Choroid plexus epithelial cell (primary cell): Measurements from ENCODE around the gene DUS2.

Source experiments
- DNase-seq: peaks from one replicate; pipeline ENCODE4 v3.0.0-alpha.2; 2010; ENCODE audit warnings: low read depth
- H3K4me3 ChIP-seq: 2 replicates; pipeline ENCODE4 v1.5.1; 2011; ENCODE audit warnings: low read depth, mild to moderate bottlenecking, control low read depth, low read length, moderate library complexity
- TF ChIP-seq, protein P1 (sequence below): conservative IDR thresholded peaks from 2 replicates; pipeline ENCODE4 v1.5.1; 2011; ENCODE audit warnings: low read depth, mild to moderate bottlenecking, control low read depth, inconsistent platforms, low read length, moderate library complexity

Gene DUS2

DNA sequence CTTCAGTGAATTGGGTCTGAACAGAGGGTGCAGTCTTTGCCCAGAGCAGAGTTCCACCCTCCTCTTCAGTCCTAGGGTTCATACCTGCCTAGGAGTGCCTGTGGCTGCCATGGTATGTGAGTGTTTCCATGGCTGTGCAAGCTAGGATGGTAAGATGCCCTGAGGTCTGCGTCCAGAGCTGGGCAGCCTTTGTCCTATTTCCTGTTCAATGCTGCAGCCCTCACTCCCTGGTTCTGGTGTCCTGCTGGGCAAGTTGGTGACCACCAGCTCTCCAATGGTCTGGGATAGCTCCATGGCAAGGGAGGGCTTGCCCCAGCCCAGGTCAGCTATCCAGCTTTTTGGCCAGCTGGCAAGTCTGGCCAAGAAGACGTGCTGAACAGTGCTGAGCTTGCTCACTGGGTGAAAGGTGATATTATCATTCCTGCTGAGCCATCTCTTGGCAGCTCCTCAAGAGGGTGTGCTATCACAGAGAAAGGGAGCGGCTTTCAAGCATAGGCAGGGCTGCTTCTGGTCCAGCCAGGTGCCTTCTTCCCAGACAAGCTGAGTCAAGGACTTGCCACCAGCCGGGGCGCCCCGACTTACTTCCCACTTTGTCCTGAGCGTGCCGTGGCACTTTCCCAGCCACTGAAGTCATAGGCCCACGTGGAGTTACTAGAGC, 49.1 kb downstream of the DUS2 start:
- TF ChIP-seq, protein P1, sequence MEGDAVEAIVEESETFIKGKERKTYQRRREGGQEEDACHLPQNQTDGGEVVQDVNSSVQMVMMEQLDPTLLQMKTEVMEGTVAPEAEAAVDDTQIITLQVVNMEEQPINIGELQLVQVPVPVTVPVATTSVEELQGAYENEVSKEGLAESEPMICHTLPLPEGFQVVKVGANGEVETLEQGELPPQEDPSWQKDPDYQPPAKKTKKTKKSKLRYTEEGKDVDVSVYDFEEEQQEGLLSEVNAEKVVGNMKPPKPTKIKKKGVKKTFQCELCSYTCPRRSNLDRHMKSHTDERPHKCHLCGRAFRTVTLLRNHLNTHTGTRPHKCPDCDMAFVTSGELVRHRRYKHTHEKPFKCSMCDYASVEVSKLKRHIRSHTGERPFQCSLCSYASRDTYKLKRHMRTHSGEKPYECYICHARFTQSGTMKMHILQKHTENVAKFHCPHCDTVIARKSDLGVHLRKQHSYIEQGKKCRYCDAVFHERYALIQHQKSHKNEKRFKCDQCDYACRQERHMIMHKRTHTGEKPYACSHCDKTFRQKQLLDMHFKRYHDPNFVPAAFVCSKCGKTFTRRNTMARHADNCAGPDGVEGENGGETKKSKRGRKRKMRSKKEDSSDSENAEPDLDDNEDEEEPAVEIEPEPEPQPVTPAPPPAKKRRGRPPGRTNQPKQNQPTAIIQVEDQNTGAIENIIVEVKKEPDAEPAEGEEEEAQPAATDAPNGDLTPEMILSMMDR, result peak; percentile 4
- H3K4me3 ChIP-seq, result no peak overlapping the region
- peak; percentile 89 for DNase-seq

DNA sequence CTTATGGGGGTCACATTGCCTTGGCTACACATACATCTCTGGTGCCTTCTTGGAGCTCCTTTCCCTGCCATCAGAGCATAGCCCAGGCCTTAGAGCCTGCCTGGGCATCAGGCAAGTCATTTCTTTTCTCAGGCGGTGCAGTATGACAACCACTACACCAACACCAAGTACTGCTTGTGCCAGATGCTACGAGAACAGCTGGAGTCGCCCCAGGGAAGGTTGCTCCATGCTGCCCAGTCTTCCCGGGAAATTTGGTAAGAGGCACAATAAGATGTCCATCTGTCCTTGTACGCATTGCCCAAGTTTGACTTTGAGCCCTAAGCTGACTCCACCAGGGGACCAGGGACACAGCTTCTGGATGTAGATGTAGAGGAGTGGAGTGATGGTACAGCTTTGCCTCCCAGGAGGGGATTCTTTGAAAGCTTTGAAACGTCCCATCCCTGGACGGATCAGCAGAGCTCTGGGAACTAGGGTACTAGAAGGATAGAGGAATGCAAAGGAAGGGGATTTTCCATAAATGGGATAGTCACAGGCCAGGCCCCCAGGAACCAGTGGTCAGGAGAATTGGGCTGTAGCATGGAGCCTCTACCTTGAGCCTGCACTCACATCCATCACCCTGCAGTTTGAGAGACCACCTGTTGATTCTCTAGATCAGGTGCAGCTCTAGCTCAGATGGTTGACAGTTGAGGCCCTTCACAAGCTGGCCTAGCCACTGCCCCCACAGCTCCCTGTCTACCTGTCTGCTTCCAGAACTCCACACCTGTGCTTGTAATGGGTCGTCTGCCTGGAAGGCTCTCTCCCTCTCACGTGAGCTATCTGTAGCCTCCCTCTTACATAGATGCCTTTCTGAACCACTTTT, 51.0 kb downstream of the DUS2 start:
- DNase-seq, result no peak
- H3K4me3 ChIP-seq, result no peak overlapping the region
- TF ChIP-seq, protein P1, result no peak

DNA sequence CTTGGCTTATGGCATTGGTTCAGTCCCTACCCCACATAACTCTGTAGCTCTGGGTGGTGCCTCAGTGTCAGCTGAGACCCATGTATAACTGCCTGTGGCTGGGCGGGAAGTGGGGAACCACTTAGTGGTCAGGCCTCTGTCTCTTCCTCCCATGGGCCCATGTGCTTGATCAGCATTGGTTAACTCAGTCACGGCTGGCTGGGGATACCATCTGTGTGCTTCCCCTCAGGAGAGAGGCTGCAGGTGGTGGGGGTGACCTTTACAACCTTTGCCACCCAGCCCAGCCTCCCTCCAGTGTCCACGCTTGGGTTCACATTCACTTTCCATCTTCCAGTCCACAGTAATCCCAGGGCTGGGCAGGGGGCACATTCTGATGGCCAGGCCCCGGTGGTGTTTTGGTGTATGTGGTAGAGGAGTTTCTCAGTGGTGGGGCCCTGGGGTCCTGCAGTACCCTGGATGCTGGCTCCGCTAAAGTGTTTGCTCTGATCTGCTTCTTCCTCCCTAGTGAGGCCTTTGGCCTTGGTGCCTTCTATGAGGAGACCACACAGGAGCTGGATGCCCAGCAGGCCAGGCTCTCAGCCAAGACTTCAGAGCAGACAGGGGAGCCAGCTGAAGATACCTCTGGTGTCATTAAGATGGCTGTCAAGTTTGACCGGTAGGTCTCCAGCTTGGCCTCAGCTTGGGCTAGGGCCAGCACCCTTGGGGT, 51.9 kb downstream of the DUS2 start:
- no peak for DNase-seq
- H3K4me3 ChIP-seq, result no peak overlapping the region
- TF ChIP-seq, protein P1, result no peak

DNA sequence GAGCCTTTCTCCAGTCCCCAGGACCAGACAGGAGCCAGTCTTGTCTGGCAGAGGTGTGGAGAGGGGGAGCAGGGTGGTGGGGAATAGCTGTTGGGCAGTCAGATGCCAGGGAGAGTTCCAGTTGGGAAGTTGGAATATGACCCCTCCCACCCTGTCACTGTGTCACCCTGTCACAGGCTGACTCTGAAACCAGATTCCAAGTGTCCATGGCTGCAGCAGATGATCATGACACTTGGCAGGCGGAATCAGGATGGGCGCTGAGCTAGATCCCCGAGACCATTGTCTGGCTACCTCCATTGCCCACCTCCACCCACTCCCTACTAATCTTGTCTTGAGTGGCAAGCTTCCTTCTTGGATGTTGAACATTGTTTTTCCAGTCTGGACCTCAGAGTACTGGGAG, 52.9 kb downstream of the DUS2 start:
- no peak overlapping the region for H3K4me3 ChIP-seq
- DNase-seq, result no peak
- TF ChIP-seq, protein P1, result no peak

DNA sequence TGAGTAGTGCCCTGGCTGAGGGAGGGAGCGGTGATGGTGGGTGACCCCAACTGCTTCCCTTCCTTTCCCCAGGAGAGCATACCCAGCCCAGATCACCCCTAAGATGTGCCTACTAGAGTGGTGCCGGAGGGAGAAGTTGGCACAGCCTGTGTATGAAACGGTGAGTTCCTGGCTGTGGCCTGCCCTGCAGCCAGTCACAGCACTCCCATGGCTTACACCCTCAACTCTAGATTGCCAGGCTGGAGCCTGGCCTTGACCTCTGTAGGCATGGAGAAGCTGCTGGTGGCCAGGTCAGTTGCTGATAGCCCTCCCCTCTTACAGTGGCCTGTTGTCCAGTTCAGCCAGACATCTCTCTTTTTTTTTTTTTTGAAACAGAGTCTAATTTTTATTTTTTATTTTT, 53.5 kb downstream of the DUS2 start:
- no peak overlapping the region for H3K4me3 ChIP-seq
- no peak for DNase-seq
- TF ChIP-seq, protein P1, result no peak

DNA sequence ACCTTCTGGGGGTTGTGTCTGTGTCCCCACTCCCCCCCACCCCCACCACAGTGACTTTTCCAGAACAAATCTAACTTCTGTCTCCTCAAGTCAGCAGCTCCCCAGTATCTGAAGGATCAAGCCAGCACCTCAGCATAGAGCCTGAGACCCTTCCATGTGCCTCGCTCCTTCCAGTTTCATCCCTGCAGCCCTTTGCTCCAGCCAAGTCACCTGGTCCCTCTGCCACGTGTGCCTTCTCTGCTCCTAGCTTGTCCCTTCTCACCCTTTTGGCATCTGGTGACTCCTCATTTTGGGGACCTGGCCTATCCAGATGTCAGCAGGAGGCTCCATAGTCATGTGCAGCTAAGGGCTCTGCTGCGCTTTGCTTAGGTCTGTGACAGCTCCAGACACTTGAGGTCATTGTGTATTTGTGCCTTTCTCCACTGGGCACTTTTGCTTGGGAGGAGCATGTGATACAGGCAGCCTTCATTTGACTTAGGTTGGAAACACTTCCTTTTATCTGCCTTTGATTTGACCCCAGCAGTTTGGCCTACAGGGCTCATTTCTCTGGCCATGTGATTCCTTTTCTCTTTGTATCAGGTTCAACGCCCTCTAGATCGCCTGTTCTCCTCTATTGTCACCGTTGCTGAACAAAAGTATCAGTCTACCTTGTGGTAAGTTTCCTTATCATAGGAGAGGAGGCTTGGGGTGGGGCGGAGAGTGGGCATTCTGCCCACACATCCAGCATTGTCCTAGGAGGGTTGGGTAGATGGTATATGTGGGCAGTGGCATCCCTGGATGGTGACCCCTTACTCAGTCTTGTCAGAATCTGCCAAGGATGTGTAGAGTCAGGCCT, 55.0 kb downstream of the DUS2 start:
- H3K4me3 ChIP-seq, result no peak overlapping the region
- no peak for DNase-seq
- TF ChIP-seq, protein P1, result no peak
